AG04449 (cell line): ENCODE results near the gene SCYGR3.

Experiments used
- CTCF ChIA-PET: fragments of 350-600 bp; formaldehyde crosslinking; extraction: SDS; loops from one replicate; lab custom pipeline; 2021; ENCODE audit warnings: antibody characterized with exemption; lab: Yijun Ruan, JAX
- POLR2A ChIA-PET: fragments of 400-600, 350-600 bp; formaldehyde crosslinking; extraction: SDS; loops from one replicate; lab custom pipeline; 2020; ENCODE audit warnings: antibody characterized with exemption, inconsistent platforms; lab: Yijun Ruan, JAX
- DNase-seq: peaks from one replicate; pipeline ENCODE4 v3.0.0-alpha.2; 2010; ENCODE audit warnings: low read depth, low spot score
- H3K4me3 ChIP-seq: 2 replicates; pipeline ENCODE4 v1.5.1; 2011; ENCODE audit warnings: low read depth, mild to moderate bottlenecking, control low read depth, low read length
- TF ChIP-seq, protein P1 (sequence below): IDR thresholded peaks from one replicate; pipeline ENCODE4 v1.5.1; 2011; ENCODE audit warnings: mild to moderate bottlenecking, moderate library complexity, low read length, control low read depth, inconsistent platforms; ENCODE audit not compliant: insufficient read depth; ENCODE audit errors: missing control alignments

Gene SCYGR3

DNA sequence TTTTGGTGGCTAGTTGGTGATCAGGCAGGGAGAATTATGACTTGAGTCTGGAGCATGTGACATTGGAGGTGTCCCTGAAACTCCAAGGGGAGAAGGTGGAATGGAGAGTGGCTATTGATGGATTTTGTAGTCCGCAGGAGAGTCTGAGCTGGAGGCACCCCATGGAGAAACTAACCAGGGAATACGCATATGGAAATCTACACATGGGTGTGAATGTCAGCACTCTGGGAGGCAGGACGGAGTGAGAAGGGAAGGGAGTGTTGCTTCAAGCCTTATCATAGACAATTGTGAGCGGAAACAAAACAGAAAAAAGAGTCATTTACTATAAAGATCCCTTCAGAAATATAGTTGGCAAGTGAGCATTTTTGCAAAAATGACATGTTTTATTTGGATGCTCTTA is 2.0 kb upstream of the SCYGR3 start:
- ChIA-PET CTCF (no interaction called here), POLR2A (no interaction called here)
- no peak for DNase-seq
- TF ChIP-seq, protein P1, sequence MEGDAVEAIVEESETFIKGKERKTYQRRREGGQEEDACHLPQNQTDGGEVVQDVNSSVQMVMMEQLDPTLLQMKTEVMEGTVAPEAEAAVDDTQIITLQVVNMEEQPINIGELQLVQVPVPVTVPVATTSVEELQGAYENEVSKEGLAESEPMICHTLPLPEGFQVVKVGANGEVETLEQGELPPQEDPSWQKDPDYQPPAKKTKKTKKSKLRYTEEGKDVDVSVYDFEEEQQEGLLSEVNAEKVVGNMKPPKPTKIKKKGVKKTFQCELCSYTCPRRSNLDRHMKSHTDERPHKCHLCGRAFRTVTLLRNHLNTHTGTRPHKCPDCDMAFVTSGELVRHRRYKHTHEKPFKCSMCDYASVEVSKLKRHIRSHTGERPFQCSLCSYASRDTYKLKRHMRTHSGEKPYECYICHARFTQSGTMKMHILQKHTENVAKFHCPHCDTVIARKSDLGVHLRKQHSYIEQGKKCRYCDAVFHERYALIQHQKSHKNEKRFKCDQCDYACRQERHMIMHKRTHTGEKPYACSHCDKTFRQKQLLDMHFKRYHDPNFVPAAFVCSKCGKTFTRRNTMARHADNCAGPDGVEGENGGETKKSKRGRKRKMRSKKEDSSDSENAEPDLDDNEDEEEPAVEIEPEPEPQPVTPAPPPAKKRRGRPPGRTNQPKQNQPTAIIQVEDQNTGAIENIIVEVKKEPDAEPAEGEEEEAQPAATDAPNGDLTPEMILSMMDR, result no peak
- H3K4me3 ChIP-seq, result no peak overlapping the region

DNA sequence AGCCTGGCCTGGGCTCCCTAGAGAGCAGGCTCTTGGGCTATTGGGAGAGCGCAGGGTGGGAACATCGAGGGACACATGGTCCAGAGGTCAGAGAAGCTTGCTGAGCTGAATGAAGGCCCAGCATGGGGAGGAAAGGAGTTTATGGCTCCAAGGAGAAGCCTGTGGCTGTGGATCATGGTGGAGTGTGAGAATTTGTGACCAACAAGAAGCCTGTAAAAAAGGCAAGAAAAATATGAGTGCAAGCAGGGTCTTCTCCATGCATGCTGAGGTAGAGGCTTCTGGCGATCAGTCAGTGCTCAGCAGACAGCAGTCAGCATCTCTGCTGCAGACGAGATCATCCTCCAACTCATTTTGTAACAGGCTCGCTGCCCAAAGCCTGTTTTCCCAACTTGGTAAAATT is 1.3 kb upstream of the SCYGR3 start:
- no peak overlapping the region for H3K4me3 ChIP-seq
- DNase-seq, result no peak
- ChIA-PET CTCF (no interaction called here), POLR2A (no interaction called here)
- TF ChIP-seq, protein P1, result no peak

DNA sequence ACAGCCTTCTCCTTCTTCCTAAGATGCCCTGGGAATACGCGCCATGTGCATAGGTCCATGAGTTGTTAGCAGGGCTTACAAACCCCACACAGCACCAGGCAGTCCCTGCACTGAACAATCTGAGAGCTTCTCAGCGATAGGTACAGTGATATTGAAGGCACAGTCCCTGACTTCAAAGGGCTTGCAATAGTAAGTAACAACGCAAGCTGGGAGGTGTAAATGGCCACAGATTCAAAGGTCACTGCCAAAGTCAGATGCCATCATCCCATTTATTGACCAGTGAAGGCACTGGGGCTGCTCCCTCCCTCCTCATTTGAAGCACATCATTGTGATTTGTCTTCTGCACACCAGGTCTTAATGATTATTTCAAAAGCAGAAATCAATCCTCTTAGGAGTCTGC is 541 bp upstream of the SCYGR3 start:
- CTCF ChIA-PET, result no interaction called here
- TF ChIP-seq, protein P1, result no peak
- POLR2A ChIA-PET, result no interaction called here

DNA sequence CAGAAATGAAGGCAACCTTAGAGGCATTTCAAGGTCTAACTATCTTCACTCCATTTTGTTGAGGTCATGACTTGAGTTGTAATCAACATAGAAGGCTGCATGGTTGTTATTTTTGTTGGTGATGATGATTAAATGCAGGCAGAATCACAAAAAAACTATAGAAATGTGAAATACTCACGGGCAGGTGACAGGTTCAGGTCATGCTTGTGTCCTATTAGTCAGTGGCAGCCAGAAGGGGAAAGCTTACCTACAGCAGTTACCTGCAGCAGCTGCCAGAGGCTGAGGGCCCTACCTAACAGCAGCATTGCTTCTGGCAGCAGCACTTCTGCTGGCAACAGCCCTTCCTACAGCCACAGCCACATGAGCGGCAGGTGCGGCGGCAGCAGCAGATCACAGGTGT is 394 bp downstream of the SCYGR3 start:
- ChIA-PET POLR2A (no interaction called here), CTCF (no interaction called here)
- no peak overlapping the region for H3K4me3 ChIP-seq
- no peak for DNase-seq
- TF ChIP-seq, protein P1, result no peak

More for the DNA sequence above, 541 bp upstream of the SCYGR3 start:
- no peak overlapping the region for H3K4me3 ChIP-seq
- DNase-seq, result no peak

DNA sequence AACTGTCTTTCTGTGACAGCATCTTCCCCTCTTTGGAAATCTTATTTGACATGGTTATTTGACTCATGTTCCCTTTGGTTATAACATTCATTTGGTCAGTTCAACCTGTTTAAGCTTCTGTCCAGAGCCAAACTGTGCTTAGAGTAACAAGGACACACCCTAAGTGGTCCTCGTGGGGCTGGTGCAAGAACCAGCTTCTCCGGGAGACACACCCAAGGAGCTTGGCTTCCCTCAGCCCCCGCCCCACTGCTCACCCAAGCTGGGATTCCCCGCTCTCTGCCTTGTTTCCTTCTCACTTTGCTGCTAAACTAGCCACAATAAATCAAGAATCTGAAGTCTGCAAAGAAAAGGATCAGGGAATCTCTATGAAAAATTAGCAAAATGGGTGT is 1.4 kb downstream of the SCYGR3 start:
- no peak overlapping the region for H3K4me3 ChIP-seq
- POLR2A ChIA-PET, result no interaction called here
- CTCF ChIA-PET, result no interaction called here
- TF ChIP-seq, protein P1, result no peak
- DNase-seq, result no peak

DNA sequence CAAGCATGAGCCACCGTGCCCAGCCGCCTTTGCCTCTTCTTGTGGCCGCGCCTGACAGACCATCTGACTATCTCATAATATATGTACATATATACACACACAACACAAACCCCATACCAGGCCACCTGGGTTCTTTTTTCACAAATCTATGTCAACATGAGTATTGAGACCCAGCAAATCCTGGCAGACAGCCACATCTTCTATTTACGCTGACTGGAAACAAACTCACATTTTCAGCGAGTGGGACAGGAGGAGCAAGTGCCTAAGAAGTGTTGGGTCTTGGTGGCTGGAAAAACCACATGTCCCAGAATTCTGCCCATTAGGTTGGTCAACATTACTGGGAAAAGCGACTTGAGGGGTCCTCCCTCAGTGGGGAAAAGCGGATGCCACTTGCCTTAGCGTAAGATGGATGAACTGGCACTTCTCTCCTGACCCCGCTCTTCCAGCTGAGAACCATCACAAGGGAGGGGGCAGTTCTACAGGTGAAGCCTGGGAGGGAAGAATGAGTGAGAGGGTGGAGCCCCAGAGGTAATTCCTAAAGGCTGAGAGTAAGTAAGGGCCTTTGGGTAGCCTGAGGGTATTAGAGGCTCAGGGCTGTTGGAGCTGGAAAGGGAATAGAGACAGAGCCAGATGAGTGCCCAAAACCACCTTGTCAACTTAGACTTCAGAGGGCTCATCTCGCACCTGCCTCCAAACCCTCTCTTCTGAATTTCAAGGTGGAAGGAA is 1.9 kb downstream of the SCYGR3 start:
- no peak overlapping the region for H3K4me3 ChIP-seq
- CTCF ChIA-PET, result no interaction called here
- DNase-seq, result no peak
- POLR2A ChIA-PET, result no interaction called here
- TF ChIP-seq, protein P1, result no peak
